WTC11 (cell line): ENCODE data around the gene SGCA. TPM values are rescaled to one million over a fixed set of nuclear protein-coding genes. Genes with fewer than 3 reads are reported as not detected.

Experiments used
- ATAC-seq: fragments of 200-7000 bp; cut with Tn5 transposase; 2 replicates; pipeline ENCODE4 v1.10.0; 2021; ENCODE audit warnings: mild to moderate bottlenecking, moderate library complexity
- CTCF ChIA-PET: fragments of 300-600 bp; sonication (Branson Sonifier 250); formaldehyde crosslinking; loops from one replicate; lab custom pipeline; 2021; ENCODE audit warnings: antibody characterized with exemption; lab: Charles Lee
- POLR2A ChIA-PET: fragments of 350-600 bp; sonication (Branson Sonifier 250); formaldehyde crosslinking; loops from one replicate; lab custom pipeline; 2021; ENCODE audit warnings: antibody characterized with exemption; lab: Charles Lee
- DNase-seq: peaks from one replicate; pipeline ENCODE4 v3.0.0; 2021; ENCODE audit warnings: low spot score
- H3K27ac Mint-ChIP-seq: 2 replicates; pipeline ENCODE4 v1.8.0; 2021; ENCODE audit warnings: mixed read lengths
- H3K27me3 Mint-ChIP-seq: 2 replicates; pipeline ENCODE4 v1.8.0; 2021; ENCODE audit warnings: low read depth, mild to moderate bottlenecking, moderate library complexity, mixed read lengths
- H3K36me3 Mint-ChIP-seq: 2 replicates; pipeline ENCODE4 v1.8.0; 2021; ENCODE audit warnings: mixed read lengths
- H3K4me1 Mint-ChIP-seq: 2 replicates; pipeline ENCODE4 v1.8.0; 2022; ENCODE audit warnings: mixed read lengths
- H3K4me3 Mint-ChIP-seq: 2 replicates; pipeline ENCODE4 v1.8.0; 2021; ENCODE audit warnings: mild to moderate bottlenecking, moderate library complexity, mixed read lengths
- H3K9me3 Mint-ChIP-seq: 2 replicates; pipeline ENCODE4 v1.8.0; 2021; ENCODE audit warnings: mixed read lengths
- NR1H2 ChIP-seq: sonication (generic); formaldehyde crosslinking; IDR thresholded peaks from 2 replicates; pipeline ENCODE4 v1.9.0; 2021; ENCODE audit warnings: mild to moderate bottlenecking, moderate library complexity, missing genetic modification reagents
- RELA ChIP-seq: sonication (generic); formaldehyde crosslinking; IDR thresholded peaks from 2 replicates; pipeline ENCODE4 v1.8.1; 2022; ENCODE audit warnings: missing genetic modification reagents, mild to moderate bottlenecking, borderline replicate concordance
- SP1 ChIP-seq: sonication (generic); formaldehyde crosslinking; conservative IDR thresholded peaks from 2 replicates; pipeline ENCODE4 v1.8.1; 2022; ENCODE audit warnings: missing genetic modification reagents
- TP53 ChIP-seq: sonication (generic); formaldehyde crosslinking; IDR thresholded peaks from 2 replicates; pipeline ENCODE4 v1.8.1; 2023; ENCODE audit warnings: mild to moderate bottlenecking, missing genetic modification reagents
- ZNF512 ChIP-seq: sonication (generic); formaldehyde crosslinking; IDR thresholded peaks from 2 replicates; pipeline ENCODE4 v1.8.1; 2022; ENCODE audit warnings: missing genetic modification reagents, borderline replicate concordance
- ZNF671 ChIP-seq: fragments of 250-450 bp; sonication (Bioruptor Pico); IDR thresholded peaks from 2 replicates; pipeline ENCODE4 v1.8.0; 2021; ENCODE audit warnings: mild to moderate bottlenecking
- total RNA-seq: library from RNA; stranded (reverse); gene quantifications from 3 replicates; pipeline ENCODE4 v1.2.3, GENCODE V29; 2021
- TF ChIP-seq, protein P1 (sequence below): sonication (generic); formaldehyde crosslinking; IDR thresholded peaks from 2 replicates; pipeline ENCODE4 v1.8.0; 2023; ENCODE audit warnings: mild to moderate bottlenecking, missing genetic modification reagents
- TF ChIP-seq, protein P2 (sequence below): fragments of 200-600 bp; IDR thresholded peaks from 2 replicates; pipeline ENCODE4 v1.8.0; 2022; ENCODE audit warnings: antibody characterized with exemption
- TF ChIP-seq, protein P3 (sequence below): sonication (generic); formaldehyde crosslinking; IDR thresholded peaks from 2 replicates; pipeline ENCODE4 v1.8.1; 2022; ENCODE audit warnings: mild to moderate bottlenecking, moderate library complexity, missing genetic modification reagents
- TF ChIP-seq, protein P4 (sequence below): fragments of 250-450 bp; sonication (Bioruptor Pico); IDR thresholded peaks from 2 replicates; pipeline ENCODE4 v1.8.0; 2021; ENCODE audit warnings: mild to moderate bottlenecking
- TF ChIP-seq, protein P5 (sequence below): fragments of 250-450 bp; sonication (Bioruptor Pico); IDR thresholded peaks from 2 replicates; pipeline ENCODE4 v1.9.0; 2021; ENCODE audit warnings: mild to moderate bottlenecking, borderline replicate concordance

SGCA gene
- total RNA-seq, 1 experiment from 2014 or later = 1.0 TPM

DNA sequence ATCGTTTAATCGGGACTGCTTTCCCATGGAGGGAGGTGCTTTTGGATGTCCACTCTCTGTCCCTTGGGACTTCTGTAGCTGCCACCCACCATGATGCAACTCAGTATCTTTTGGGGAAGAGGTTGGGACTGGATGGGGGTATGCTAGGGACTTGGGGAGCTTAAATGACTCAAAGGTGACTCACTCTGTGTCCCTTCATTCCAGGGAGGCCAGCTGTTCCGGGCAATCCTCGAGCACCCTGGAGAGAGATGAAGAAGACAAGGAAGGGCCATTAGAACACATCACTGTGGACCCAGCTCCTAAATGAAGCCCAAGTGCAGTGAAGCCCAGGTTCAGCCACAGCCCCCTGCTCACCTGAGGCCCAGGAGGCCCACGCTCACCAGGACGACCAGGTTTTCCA, 31.0 kb downstream of the SGCA start:
- H3K27ac Mint-ChIP-seq = no peak overlapping the region
- ChIA-PET POLR2A (no interaction called here), CTCF (interaction anchor here (1.5 to 3.1 kb wide), 4 partner anchors 19 to 201 kb away, joined by 3 to 45 read pairs (median 8); partner anchors contain the start of gene LRRC59)
- TF ChIP-seq, protein P1, sequence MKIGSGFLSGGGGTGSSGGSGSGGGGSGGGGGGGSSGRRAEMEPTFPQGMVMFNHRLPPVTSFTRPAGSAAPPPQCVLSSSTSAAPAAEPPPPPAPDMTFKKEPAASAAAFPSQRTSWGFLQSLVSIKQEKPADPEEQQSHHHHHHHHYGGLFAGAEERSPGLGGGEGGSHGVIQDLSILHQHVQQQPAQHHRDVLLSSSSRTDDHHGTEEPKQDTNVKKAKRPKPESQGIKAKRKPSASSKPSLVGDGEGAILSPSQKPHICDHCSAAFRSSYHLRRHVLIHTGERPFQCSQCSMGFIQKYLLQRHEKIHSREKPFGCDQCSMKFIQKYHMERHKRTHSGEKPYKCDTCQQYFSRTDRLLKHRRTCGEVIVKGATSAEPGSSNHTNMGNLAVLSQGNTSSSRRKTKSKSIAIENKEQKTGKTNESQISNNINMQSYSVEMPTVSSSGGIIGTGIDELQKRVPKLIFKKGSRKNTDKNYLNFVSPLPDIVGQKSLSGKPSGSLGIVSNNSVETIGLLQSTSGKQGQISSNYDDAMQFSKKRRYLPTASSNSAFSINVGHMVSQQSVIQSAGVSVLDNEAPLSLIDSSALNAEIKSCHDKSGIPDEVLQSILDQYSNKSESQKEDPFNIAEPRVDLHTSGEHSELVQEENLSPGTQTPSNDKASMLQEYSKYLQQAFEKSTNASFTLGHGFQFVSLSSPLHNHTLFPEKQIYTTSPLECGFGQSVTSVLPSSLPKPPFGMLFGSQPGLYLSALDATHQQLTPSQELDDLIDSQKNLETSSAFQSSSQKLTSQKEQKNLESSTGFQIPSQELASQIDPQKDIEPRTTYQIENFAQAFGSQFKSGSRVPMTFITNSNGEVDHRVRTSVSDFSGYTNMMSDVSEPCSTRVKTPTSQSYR (CRISPR knock-in tag) = no peak
- TF ChIP-seq TP53 (CRISPR knock-in tag) = no peak
- TF ChIP-seq, all 79 proteins: peak for 0
- peaks cover 10% of the 10 kb centered on the region for H3K4me1 Mint-ChIP-seq
- H3K4me3 Mint-ChIP-seq = no peak overlapping the region
- no peaks in the 10 kb centered on the region for H3K9me3 Mint-ChIP-seq
- DNase-seq (no peak), ATAC-seq (no peak)
- H3K36me3 Mint-ChIP-seq = no peaks in the 10 kb centered on the region; the same call in 1 of the 2 replicates
- H3K27me3 Mint-ChIP-seq = peaks cover 18% of the 10 kb centered on the region

- ATAC-seq (no peak), DNase-seq (peak; percentile 64)
- ChIA-PET POLR2A (no interaction called here), CTCF (interaction anchor here (0.6 to 3.1 kb wide), 22 partner anchors 11 to 366 kb away, joined by 3 to 45 read pairs (median 4); partner anchors contain the start of genes LRRC59, SGCA and TMEM92)
- peaks cover 32% of the 10 kb centered on the region for H3K27me3 Mint-ChIP-seq
- H3K4me3 Mint-ChIP-seq = peak overlapping the region; percentile 55; the same call in 1 of the 2 replicates
- peaks cover 13% of the 10 kb centered on the region for H3K4me1 Mint-ChIP-seq
- H3K36me3 Mint-ChIP-seq = no peaks in the 10 kb centered on the region; the same call in 1 of the 2 replicates
- no peak overlapping the region for H3K27ac Mint-ChIP-seq
- TF ChIP-seq, protein P2, sequence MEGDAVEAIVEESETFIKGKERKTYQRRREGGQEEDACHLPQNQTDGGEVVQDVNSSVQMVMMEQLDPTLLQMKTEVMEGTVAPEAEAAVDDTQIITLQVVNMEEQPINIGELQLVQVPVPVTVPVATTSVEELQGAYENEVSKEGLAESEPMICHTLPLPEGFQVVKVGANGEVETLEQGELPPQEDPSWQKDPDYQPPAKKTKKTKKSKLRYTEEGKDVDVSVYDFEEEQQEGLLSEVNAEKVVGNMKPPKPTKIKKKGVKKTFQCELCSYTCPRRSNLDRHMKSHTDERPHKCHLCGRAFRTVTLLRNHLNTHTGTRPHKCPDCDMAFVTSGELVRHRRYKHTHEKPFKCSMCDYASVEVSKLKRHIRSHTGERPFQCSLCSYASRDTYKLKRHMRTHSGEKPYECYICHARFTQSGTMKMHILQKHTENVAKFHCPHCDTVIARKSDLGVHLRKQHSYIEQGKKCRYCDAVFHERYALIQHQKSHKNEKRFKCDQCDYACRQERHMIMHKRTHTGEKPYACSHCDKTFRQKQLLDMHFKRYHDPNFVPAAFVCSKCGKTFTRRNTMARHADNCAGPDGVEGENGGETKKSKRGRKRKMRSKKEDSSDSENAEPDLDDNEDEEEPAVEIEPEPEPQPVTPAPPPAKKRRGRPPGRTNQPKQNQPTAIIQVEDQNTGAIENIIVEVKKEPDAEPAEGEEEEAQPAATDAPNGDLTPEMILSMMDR = peak; percentile 37; the same call in 1 of the 2 replicates
- TF ChIP-seq, protein P3, sequence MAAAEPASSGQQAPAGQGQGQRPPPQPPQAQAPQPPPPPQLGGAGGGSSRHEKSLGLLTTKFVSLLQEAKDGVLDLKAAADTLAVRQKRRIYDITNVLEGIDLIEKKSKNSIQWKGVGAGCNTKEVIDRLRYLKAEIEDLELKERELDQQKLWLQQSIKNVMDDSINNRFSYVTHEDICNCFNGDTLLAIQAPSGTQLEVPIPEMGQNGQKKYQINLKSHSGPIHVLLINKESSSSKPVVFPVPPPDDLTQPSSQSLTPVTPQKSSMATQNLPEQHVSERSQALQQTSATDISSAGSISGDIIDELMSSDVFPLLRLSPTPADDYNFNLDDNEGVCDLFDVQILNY = no peak
- TF ChIP-seq, protein P4, sequence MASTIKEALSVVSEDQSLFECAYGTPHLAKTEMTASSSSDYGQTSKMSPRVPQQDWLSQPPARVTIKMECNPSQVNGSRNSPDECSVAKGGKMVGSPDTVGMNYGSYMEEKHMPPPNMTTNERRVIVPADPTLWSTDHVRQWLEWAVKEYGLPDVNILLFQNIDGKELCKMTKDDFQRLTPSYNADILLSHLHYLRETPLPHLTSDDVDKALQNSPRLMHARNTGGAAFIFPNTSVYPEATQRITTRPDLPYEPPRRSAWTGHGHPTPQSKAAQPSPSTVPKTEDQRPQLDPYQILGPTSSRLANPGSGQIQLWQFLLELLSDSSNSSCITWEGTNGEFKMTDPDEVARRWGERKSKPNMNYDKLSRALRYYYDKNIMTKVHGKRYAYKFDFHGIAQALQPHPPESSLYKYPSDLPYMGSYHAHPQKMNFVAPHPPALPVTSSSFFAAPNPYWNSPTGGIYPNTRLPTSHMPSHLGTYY (CRISPR knock-in tag) = no peak
- H3K9me3 Mint-ChIP-seq = no peaks in the 10 kb centered on the region
Observed at GRCh38 chr17:50198026-50198669, 32.3 kb downstream of the SGCA start.

DNA sequence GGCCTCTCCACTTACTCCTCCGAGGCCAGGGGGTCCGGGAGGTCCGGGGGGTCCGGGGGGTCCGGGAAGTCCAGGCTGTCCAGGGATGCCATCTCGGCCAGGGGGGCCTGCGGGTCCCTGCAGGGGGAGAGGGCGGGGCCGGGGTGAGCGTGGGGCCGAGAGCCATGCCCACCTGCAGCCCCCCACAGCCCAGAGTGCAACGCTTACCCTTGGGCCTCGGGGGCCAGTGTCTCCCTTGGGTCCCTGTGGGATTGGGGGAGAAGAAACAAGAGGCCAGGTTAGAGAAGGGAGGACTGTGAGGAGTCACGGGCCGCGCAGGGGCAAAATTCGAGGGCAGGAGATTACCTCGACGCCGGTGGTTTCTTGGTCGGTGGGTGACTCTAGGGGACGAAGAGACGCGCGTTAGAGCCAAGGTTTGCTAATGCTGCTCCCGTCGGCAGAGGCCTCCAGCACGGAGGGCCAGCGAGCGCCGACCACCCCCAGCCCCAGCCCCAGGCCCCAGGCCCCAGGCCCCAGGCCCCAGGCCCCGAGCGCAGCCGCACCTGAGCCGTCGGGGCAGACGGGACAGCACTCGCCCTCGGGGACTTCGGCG, 33.5 kb downstream of the SGCA start:
- Mint-ChIP-seq H3K9me3 (no peaks in the 10 kb centered on the region), H3K27me3 (peaks cover 41% of the 10 kb centered on the region), H3K36me3 (no peaks in the 10 kb centered on the region; the same call in 1 of the 2 replicates), H3K4me3 (peak overlapping the region; percentile 86), H3K4me1 (peaks cover 16% of the 10 kb centered on the region), H3K27ac (no peak overlapping the region)
- POLR2A ChIA-PET = interaction anchor here (0.6 to 2.6 kb wide), 4 partner anchors 13 to 88 kb away, joined by 3 to 15 read pairs (median 4); no protein-coding TSS in a partner anchor
- ATAC-seq (no peak), DNase-seq (no peak)
- TF ChIP-seq ZNF512 (CRISPR knock-in tag) (no peak), RELA (no peak), ZNF671 (no peak), SP1 (CRISPR knock-in tag) (no peak), NR1H2 (CRISPR knock-in tag) (no peak)
- TF ChIP-seq, protein P5, sequence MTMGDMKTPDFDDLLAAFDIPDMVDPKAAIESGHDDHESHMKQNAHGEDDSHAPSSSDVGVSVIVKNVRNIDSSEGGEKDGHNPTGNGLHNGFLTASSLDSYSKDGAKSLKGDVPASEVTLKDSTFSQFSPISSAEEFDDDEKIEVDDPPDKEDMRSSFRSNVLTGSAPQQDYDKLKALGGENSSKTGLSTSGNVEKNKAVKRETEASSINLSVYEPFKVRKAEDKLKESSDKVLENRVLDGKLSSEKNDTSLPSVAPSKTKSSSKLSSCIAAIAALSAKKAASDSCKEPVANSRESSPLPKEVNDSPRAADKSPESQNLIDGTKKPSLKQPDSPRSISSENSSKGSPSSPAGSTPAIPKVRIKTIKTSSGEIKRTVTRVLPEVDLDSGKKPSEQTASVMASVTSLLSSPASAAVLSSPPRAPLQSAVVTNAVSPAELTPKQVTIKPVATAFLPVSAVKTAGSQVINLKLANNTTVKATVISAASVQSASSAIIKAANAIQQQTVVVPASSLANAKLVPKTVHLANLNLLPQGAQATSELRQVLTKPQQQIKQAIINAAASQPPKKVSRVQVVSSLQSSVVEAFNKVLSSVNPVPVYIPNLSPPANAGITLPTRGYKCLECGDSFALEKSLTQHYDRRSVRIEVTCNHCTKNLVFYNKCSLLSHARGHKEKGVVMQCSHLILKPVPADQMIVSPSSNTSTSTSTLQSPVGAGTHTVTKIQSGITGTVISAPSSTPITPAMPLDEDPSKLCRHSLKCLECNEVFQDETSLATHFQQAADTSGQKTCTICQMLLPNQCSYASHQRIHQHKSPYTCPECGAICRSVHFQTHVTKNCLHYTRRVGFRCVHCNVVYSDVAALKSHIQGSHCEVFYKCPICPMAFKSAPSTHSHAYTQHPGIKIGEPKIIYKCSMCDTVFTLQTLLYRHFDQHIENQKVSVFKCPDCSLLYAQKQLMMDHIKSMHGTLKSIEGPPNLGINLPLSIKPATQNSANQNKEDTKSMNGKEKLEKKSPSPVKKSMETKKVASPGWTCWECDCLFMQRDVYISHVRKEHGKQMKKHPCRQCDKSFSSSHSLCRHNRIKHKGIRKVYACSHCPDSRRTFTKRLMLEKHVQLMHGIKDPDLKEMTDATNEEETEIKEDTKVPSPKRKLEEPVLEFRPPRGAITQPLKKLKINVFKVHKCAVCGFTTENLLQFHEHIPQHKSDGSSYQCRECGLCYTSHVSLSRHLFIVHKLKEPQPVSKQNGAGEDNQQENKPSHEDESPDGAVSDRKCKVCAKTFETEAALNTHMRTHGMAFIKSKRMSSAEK (CRISPR knock-in tag) = no peak
- CTCF ChIA-PET = interaction anchor here (0.6 to 15.3 kb wide), 41 partner anchors 13 to 280 kb away, joined by 3 to 514 read pairs (median 9); partner anchors contain the start of genes ITGA3, LRRC59, PPP1R9B and SAMD14
